HepG2 (cell line): ENCODE data around the gene GIMAP1. TPM values are rescaled to one million over a fixed set of nuclear protein-coding genes. Genes with fewer than 3 reads are reported as not detected.

ENCODE experiments used
- ATAC-seq: fragments of 200-7000 bp; cut with Tn5 transposase; 3 replicates; pipeline ENCODE4 v1.9.1; 2020; ENCODE audit warnings: mild to moderate bottlenecking, moderate library complexity
- BruUV-seq: library from RNA; stranded (reverse); fragments of 400-500 nt; replicated peaks from 2 replicates; lab custom pipeline; 2021; lab: Mats Ljungman, UMichigan
- CTCF ChIA-PET: fragments of 300-600 bp; formaldehyde crosslinking; extraction: SDS; loops from one replicate; lab custom pipeline; 2021; ENCODE audit warnings: low total read pairs, inconsistent platforms, low intra/inter-chr PET ratio; lab: Yijun Ruan, JAX
- POLR2A ChIA-PET: fragments of 350-600 bp; sonication (Branson Sonifier 250); formaldehyde crosslinking; loops from one replicate; lab custom pipeline; 2020; ENCODE audit warnings: antibody characterized with exemption, inconsistent platforms; lab: Yijun Ruan, JAX
- DNase-seq: peaks from one replicate; pipeline ENCODE4 v3.0.0-alpha.2; 2015; ENCODE audit warnings: low spot score
- FAIRE-seq: peaks from 3 replicates; lab custom pipeline; 2011; peaks lifted over from hg19 to GRCh38; lab: Jason Lieb, UNC
- H2AFZ ChIP-seq: one replicate; pipeline ENCODE4 v1.6.1; 2011; ENCODE audit warnings: low read length, inconsistent platforms
- H3K27ac ChIP-seq: fragments of 300-600 bp; 3 replicates; pipeline ENCODE4 v1.8.0; 2011; ENCODE audit warnings: mixed run types, mild to moderate bottlenecking, mixed read lengths, low read length, inconsistent platforms; ENCODE audit not compliant: insufficient read depth; ENCODE audit errors: extremely low read length
- H3K27me3 ChIP-seq, 2 experiments: fragments of 200-600 bp in 1 of 2; 2 replicates in 1 of 2; 3 replicates in 1 of 2; pipeline versions ENCODE4 v1.6.0 to v1.8.0; 2011; ENCODE audit warnings: low read length in 2 of 2, mild to moderate bottlenecking in 2 of 2, moderate library complexity in 2 of 2, inconsistent platforms in 1 of 2; ENCODE audit not compliant: insufficient read depth in 2 of 2, control insufficient read depth in 1 of 2
- H3K36me3 ChIP-seq, 2 experiments: fragments of 200-600 bp in 1 of 2; replicated peaks in 1 of 2; 2 replicates in 1 of 2; 3 replicates in 1 of 2; pipeline versions ENCODE4 v1.5.1 to v1.8.0; 2011; ENCODE audit warnings: low read length in 2 of 2, inconsistent platforms in 1 of 2; ENCODE audit not compliant: insufficient read depth in 2 of 2, control insufficient read depth in 1 of 2
- H3K4me1 ChIP-seq: 2 replicates; pipeline ENCODE4 v1.5.1; 2012; ENCODE audit warnings: low read length, inconsistent platforms; ENCODE audit not compliant: insufficient read depth
- H3K4me2 ChIP-seq: 2 replicates; pipeline ENCODE4 v1.6.0; 2011; ENCODE audit warnings: low read depth, low read length, inconsistent platforms
- H3K4me3 ChIP-seq, 3 experiments: fragments of 200-600 bp in 1 of 3; sonication (generic), shearing (Covaris generic) in 1 of 3; replicated peaks in 1 of 3; 2 replicates each; pipeline ENCODE4 v1.5.1; 2011 to 2016; ENCODE audit warnings: low read length in 3 of 3, inconsistent platforms in 2 of 3, low read depth in 2 of 3, mild to moderate bottlenecking in 2 of 3, control low read depth in 1 of 3, mixed read lengths in 1 of 3; ENCODE audit not compliant: insufficient read depth in 1 of 3
- H3K79me2 ChIP-seq: one replicate; pipeline ENCODE4 v1.6.1; 2011; ENCODE audit warnings: low read length, inconsistent platforms; ENCODE audit not compliant: insufficient read depth
- H3K9ac ChIP-seq: 2 replicates; pipeline ENCODE4 v1.6.0; 2011; ENCODE audit warnings: mild to moderate bottlenecking, low read depth, low read length, inconsistent platforms; ENCODE audit not compliant: insufficient read depth
- H3K9me3 ChIP-seq: 2 replicates; pipeline ENCODE4 v1.5.1; 2012; ENCODE audit warnings: mild to moderate bottlenecking, low read length
- H4K20me1 ChIP-seq: 2 replicates; pipeline ENCODE4 v1.6.0; 2011; ENCODE audit warnings: inconsistent platforms, mild to moderate bottlenecking, low read length, moderate library complexity; ENCODE audit not compliant: insufficient read depth
- EEA1 ChIP-seq: sonication (generic); formaldehyde crosslinking; IDR thresholded peaks from 2 replicates; pipeline ENCODE4 v1.5.1; 2020; ENCODE audit warnings: mild to moderate bottlenecking, missing genetic modification reagents, borderline replicate concordance
- GATA4 ChIP-seq: sonication (generic); IDR thresholded peaks from 2 replicates; pipeline ENCODE4 v1.6.1; 2016; ENCODE audit warnings: antibody characterized with exemption, low read depth, borderline replicate concordance
- GZF1 ChIP-seq: sonication (generic); formaldehyde crosslinking; IDR thresholded peaks from 2 replicates; pipeline ENCODE4 v1.5.1; 2020; ENCODE audit warnings: mild to moderate bottlenecking, missing genetic modification reagents
- HHEX ChIP-seq: IDR thresholded peaks from 2 replicates; pipeline ENCODE4 v1.6.1; 2016; ENCODE audit warnings: control low read depth
- IKZF1 ChIP-seq: fragments of 450-650 bp; IDR thresholded peaks from 2 replicates; pipeline ENCODE4 v1.7.1; 2016
- KDM1A ChIP-seq: IDR thresholded peaks from 2 replicates; pipeline ENCODE4 v1.6.1; 2016; ENCODE audit warnings: missing compliant biosample characterization
- MBD4 ChIP-seq: IDR thresholded peaks from 2 replicates; pipeline ENCODE4 v1.6.1; 2012; ENCODE audit warnings: low read length, inconsistent platforms, borderline replicate concordance
- NPAS2 ChIP-seq: sonication (generic); formaldehyde crosslinking; IDR thresholded peaks from 2 replicates; pipeline ENCODE4 v1.8.0; 2022; ENCODE audit warnings: mild to moderate bottlenecking, missing genetic modification reagents, borderline replicate concordance
- NR2C2 ChIP-seq: sonication (generic); formaldehyde crosslinking; IDR thresholded peaks from 2 replicates; pipeline ENCODE4 v1.4.0; 2020; ENCODE audit warnings: missing genetic modification reagents, mild to moderate bottlenecking, moderate library complexity, borderline replicate concordance
- ZBTB46 ChIP-seq: sonication (generic); formaldehyde crosslinking; IDR thresholded peaks from 2 replicates; pipeline ENCODE4 v1.4.0; 2020; ENCODE audit warnings: mild to moderate bottlenecking, missing genetic modification reagents, borderline replicate concordance
- ZMYM4 ChIP-seq: sonication (generic); formaldehyde crosslinking; IDR thresholded peaks from 2 replicates; pipeline ENCODE4 v1.8.1; 2023; ENCODE audit warnings: mild to moderate bottlenecking, missing genetic modification reagents
- ZNF598 ChIP-seq: sonication (generic); formaldehyde crosslinking; IDR thresholded peaks from 2 replicates; pipeline ENCODE4 v1.5.1; 2020; ENCODE audit warnings: mild to moderate bottlenecking, missing genetic modification reagents, borderline replicate concordance
- ZNF644 ChIP-seq: IDR thresholded peaks from 2 replicates; pipeline ENCODE4 v1.6.1; 2016; ENCODE audit warnings: low read depth
- ZSCAN20 ChIP-seq: sonication (generic); formaldehyde crosslinking; IDR thresholded peaks from 2 replicates; pipeline ENCODE4 v1.4.0; 2020; ENCODE audit warnings: missing genetic modification reagents, mild to moderate bottlenecking, borderline replicate concordance
- ZSCAN9 ChIP-seq: IDR thresholded peaks from 2 replicates; pipeline ENCODE4 v1.6.1; 2016; ENCODE audit warnings: borderline replicate concordance
- WGBS: methylation state at CpG from one replicate; pipeline ENCODE4 v1.1.6; 2017; ENCODE audit warnings: low lambda C conversion rate; 5-methylcytosine and 5-hydroxymethylcytosine counted together
- in situ Hi-C: cut with HindIII; loops from 2 replicates; pipeline ENCODE4 v1.10.0; 2017; ENCODE audit warnings: low pct_unique_long_range_greater_than_20kb; ENCODE audit not compliant: extremely low pct_ligation_motif_present
- intact Hi-C: fragments of 100-400 bp; cut with micrococcal nuclease; formaldehyde crosslinking; loops from one replicate; pipeline ENCODE4 v1.10.0; 2022; ENCODE audit not compliant: unreplicated experiment
- polyA plus RNA-seq, 8 experiments: library from polyadenylated mRNA; depleted of rRNA in 3 of 8; stranded (reverse) in 7 of 8; unstranded in 1 of 8; fragments of >200 nt; fragmentation: Illumina TruSeq in 4 of 8; extraction: Trizol in 4 of 8; gene quantifications; 2 replicates each; pipeline versions ENCODE4 v1.2.1 to v1.2.3, GENCODE V29; 2011 to 2016; ENCODE audit warnings: low read depth in 4 of 8, missing spikeins in 1 of 8, mixed read lengths in 1 of 8; ENCODE audit not compliant: insufficient read depth in 1 of 8
- total RNA-seq, 5 experiments: library from RNA; depleted of rRNA; stranded (reverse); fragments of >200 nt; fragmentation: Illumina TruSeq; extraction: Trizol; gene quantifications; 2 replicates each; pipeline ENCODE4 v1.2.3, GENCODE V29; 2016; ENCODE audit warnings: low read depth in 1 of 5
- TF ChIP-seq, protein P1 (sequence below): sonication (generic); formaldehyde crosslinking; IDR thresholded peaks from 2 replicates; pipeline ENCODE4 v1.5.1; 2020; ENCODE audit warnings: mild to moderate bottlenecking, moderate library complexity, missing genetic modification reagents
- TF ChIP-seq, protein P2 (sequence below): sonication (generic); formaldehyde crosslinking; IDR thresholded peaks from 2 replicates; pipeline ENCODE4 v1.4.0; 2020; ENCODE audit warnings: missing genetic modification reagents
- TF ChIP-seq, protein P3 (sequence below): sonication (generic); formaldehyde crosslinking; IDR thresholded peaks from 2 replicates; pipeline ENCODE4 v1.8.0; 2022; ENCODE audit warnings: mild to moderate bottlenecking, missing genetic modification reagents, moderate library complexity

The GIMAP1 gene
- total and polyA plus RNA-seq, 2 of the 13 experiments (the other 11 are each of a cell fraction or from before 2014, with no cell fraction given), result not detected

DNA sequence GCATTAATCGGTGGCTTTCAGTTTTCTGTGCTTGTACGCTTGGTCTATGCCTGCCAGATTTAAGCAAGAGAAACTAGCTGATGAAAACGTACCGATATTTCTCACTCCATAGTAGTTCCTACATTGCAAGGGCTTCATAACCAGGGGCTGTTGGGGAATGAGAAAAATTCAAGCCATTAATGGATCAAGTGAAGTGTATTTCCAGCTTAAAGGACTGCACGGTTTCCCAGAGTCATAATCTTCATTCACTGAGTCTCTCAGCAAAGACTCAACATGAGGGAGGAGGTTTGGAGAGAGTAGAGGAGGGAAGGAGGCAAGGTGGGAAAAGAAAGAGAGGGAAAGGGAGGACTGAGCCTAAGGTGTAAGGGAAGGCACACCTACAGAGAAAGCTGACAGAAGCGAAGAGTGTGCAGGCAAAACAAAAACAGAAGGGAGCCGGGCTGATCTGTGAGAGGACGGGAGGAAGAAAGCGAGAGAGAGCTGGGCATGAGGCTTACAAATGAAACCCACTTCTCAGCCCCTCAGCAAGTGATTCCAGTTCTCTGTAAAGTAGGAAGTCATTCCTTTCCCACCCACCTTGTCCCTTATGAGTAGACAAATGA, 30.3 kb upstream of the GIMAP1 start (continued):
- no peak for TF ChIP-seq KDM1A

DNA sequence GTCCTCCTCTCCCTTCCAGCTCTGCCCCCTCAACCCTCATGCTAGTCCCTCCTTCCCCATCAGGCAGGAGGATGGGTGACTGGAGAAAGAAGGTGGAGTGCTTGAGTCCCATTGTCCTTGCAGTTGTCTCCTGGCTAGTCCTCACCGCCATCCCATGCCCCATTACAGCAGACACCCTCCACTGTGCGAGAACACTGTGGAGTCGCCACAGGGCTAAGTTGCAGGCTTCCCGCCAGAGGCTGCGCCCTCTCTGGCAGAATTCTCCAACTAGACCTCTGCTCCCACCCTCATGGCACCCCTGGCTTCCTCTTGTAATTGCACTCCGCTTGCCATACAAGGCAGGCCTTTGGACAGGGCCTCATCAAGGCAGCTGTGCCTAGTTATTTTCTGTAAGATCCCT, 27.8 kb upstream of the GIMAP1 start:
- no peak for FAIRE-seq
- H2AFZ ChIP-seq, result no peak overlapping the region
- ATAC-seq, result no peak
- H3K9me3 ChIP-seq, result no peaks in the 10 kb centered on the region
- no peaks in the 10 kb centered on the region for H3K79me2 ChIP-seq
- H3K36me3 ChIP-seq, result no peaks in the 10 kb centered on the region
- BruUV-seq, result no TSS peak
- intact Hi-C loops, result no loop called here
- ChIA-PET POLR2A (no interaction called here), CTCF (no interaction called here)
- no peak overlapping the region for H3K4me3 ChIP-seq
- in situ Hi-C loops, result no loop called here
- no peak overlapping the region for H3K27ac ChIP-seq
- no peak overlapping the region for H3K4me2 ChIP-seq
- peaks cover 8% of the 10 kb centered on the region; the same call in 1 of the 2 replicates for H3K4me1 ChIP-seq
- DNase-seq, result no peak
- WGBS, result 65% methylated on average over 5 of the region's 6 CpGs
- no peaks in the 10 kb centered on the region for H4K20me1 ChIP-seq
- H3K9ac ChIP-seq, result no peak overlapping the region
- H3K27me3 ChIP-seq, result 0 out of 5 replicates have a peak, but pooled peaks cover 1 to 4% of the 10 kb centered on the region in 2 experiments
- TF ChIP-seq ZBTB46 (no peak), MBD4 (no peak), NPAS2 (CRISPR knock-in tag) (no peak), HHEX (no peak), ZMYM4 (no peak), ZNF644 (no peak), ZSCAN9 (CRISPR knock-in tag) (no peak), GATA4 (no peak), NR2C2 (CRISPR knock-in tag) (no peak), ZSCAN20 (CRISPR knock-in tag) (no peak), EEA1 (no peak), GZF1 (CRISPR knock-in tag) (no peak), ZNF598 (no peak), IKZF1 (no peak)
- TF ChIP-seq, protein P1, sequence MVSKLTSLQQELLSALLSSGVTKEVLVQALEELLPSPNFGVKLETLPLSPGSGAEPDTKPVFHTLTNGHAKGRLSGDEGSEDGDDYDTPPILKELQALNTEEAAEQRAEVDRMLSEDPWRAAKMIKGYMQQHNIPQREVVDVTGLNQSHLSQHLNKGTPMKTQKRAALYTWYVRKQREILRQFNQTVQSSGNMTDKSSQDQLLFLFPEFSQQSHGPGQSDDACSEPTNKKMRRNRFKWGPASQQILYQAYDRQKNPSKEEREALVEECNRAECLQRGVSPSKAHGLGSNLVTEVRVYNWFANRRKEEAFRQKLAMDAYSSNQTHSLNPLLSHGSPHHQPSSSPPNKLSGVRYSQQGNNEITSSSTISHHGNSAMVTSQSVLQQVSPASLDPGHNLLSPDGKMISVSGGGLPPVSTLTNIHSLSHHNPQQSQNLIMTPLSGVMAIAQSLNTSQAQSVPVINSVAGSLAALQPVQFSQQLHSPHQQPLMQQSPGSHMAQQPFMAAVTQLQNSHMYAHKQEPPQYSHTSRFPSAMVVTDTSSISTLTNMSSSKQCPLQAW (CRISPR knock-in tag), result no peak
- TF ChIP-seq, protein P2, sequence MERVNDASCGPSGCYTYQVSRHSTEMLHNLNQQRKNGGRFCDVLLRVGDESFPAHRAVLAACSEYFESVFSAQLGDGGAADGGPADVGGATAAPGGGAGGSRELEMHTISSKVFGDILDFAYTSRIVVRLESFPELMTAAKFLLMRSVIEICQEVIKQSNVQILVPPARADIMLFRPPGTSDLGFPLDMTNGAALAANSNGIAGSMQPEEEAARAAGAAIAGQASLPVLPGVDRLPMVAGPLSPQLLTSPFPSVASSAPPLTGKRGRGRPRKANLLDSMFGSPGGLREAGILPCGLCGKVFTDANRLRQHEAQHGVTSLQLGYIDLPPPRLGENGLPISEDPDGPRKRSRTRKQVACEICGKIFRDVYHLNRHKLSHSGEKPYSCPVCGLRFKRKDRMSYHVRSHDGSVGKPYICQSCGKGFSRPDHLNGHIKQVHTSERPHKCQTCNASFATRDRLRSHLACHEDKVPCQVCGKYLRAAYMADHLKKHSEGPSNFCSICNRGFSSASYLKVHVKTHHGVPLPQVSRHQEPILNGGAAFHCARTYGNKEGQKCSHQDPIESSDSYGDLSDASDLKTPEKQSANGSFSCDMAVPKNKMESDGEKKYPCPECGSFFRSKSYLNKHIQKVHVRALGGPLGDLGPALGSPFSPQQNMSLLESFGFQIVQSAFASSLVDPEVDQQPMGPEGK (CRISPR knock-in tag), result no peak
- TF ChIP-seq, protein P3, sequence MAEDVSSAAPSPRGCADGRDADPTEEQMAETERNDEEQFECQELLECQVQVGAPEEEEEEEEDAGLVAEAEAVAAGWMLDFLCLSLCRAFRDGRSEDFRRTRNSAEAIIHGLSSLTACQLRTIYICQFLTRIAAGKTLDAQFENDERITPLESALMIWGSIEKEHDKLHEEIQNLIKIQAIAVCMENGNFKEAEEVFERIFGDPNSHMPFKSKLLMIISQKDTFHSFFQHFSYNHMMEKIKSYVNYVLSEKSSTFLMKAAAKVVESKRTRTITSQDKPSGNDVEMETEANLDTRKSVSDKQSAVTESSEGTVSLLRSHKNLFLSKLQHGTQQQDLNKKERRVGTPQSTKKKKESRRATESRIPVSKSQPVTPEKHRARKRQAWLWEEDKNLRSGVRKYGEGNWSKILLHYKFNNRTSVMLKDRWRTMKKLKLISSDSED (CRISPR knock-in tag), result no peak
